H1 (cell line): ENCODE results near the gene NOL3. TPM values are rescaled to one million over a fixed set of nuclear protein-coding genes. Genes with fewer than 3 reads are reported as not detected.

ENCODE experiments used
- FOSL1 ChIP-seq: IDR thresholded peaks from 2 replicates; pipeline ENCODE4 v1.6.1; 2011; ENCODE audit warnings: mild to moderate bottlenecking, low read depth, low read length, moderate library complexity; ENCODE audit not compliant: insufficient read depth
- GTF2F1 ChIP-seq: IDR thresholded peaks from 2 replicates; pipeline ENCODE4 v1.6.1; 2012; ENCODE audit warnings: low read depth, low read length, improper control_type of control experiment, borderline replicate concordance
- PHF8 ChIP-seq: fragments of 200-600 bp; sonication (generic); conservative IDR thresholded peaks from 2 replicates; pipeline ENCODE4 v1.7.1; 2012; ENCODE audit warnings: low read depth, mild to moderate bottlenecking, inconsistent platforms, low read length, moderate library complexity
- TCF12 ChIP-seq: IDR thresholded peaks from 2 replicates; pipeline ENCODE4 v1.6.1; 2011; ENCODE audit warnings: low read depth, mild to moderate bottlenecking, low read length
- polyA plus RNA-seq, 7 experiments: library from polyadenylated mRNA; depleted of rRNA in 3 of 7; stranded (reverse) in 5 of 7; unstranded in 2 of 7; fragments of >200 nt in 5 of 7; fragments of 200-250 nt in 2 of 7; gene quantifications; 1 replicate in 5 of 7; 2 replicates in 1 of 7; 4 replicates in 1 of 7; pipeline versions ENCODE4 v1.2.1 to v1.2.3, GENCODE V29; 2011 to 2013; ENCODE audit warnings: missing spikeins in 2 of 7, mixed read lengths in 2 of 7
- total RNA-seq: library from RNA; stranded (reverse); fragmentation: NEBNext Ultra II Directional; extraction: Animal tissue kit (Norgen Biotek cat#: 25700); gene quantifications from 2 replicates; pipeline ENCODE4 v1.2.1, GENCODE V29; 2021
- TF ChIP-seq, protein P1 (sequence below): IDR thresholded peaks from 2 replicates; pipeline ENCODE4 v1.6.1; 2011; ENCODE audit warnings: low read depth, mild to moderate bottlenecking, low read length; ENCODE audit not compliant: insufficient read depth
- TF ChIP-seq, protein P2 (sequence below): fragments of 300-600 bp; sonication (generic); IDR thresholded peaks from 2 replicates; pipeline ENCODE4 v1.7.1; 2012; ENCODE audit warnings: low read length, moderate library complexity, mild to moderate bottlenecking, inconsistent platforms; ENCODE audit not compliant: insufficient replicate concordance

The NOL3 gene
- total and polyA plus RNA-seq, 2 of the 8 experiments (the other 6 are each of a cell fraction or from before 2014, with no cell fraction given), result 2.2 to 4.6 TPM

DNA sequence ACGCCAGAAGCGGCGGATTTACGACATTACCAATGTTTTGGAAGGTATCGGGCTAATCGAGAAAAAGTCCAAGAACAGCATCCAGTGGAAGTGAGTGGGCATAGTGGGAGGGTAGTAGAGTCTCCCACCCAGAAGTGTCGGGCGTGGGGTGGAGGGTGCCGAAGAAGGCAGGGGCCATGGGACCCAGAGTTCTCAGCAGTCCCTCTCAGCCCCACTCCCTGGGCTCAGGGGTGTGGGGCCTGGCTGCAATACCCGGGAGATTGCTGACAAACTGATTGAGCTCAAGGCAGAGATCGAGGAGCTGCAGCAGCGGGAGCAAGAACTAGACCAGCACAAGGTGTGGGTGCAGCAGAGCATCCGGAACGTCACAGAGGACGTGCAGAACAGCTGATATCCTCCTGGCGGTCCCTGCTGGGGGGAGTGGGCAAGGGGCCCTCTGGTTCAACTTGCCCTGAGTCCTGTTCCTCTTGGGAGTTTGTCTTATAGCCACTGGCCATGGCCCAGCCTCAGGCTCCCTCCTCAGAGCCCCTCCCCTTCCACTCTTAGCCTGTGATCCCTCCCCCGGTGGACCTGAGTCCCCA is 22.5 kb downstream of the NOL3 start (continued):
- TF ChIP-seq GTF2F1, result no peak
- TF ChIP-seq, protein P1, sequence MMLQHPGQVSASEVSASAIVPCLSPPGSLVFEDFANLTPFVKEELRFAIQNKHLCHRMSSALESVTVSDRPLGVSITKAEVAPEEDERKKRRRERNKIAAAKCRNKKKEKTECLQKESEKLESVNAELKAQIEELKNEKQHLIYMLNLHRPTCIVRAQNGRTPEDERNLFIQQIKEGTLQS, result no peak
- no peak for TF ChIP-seq TCF12
- TF ChIP-seq, protein P2, sequence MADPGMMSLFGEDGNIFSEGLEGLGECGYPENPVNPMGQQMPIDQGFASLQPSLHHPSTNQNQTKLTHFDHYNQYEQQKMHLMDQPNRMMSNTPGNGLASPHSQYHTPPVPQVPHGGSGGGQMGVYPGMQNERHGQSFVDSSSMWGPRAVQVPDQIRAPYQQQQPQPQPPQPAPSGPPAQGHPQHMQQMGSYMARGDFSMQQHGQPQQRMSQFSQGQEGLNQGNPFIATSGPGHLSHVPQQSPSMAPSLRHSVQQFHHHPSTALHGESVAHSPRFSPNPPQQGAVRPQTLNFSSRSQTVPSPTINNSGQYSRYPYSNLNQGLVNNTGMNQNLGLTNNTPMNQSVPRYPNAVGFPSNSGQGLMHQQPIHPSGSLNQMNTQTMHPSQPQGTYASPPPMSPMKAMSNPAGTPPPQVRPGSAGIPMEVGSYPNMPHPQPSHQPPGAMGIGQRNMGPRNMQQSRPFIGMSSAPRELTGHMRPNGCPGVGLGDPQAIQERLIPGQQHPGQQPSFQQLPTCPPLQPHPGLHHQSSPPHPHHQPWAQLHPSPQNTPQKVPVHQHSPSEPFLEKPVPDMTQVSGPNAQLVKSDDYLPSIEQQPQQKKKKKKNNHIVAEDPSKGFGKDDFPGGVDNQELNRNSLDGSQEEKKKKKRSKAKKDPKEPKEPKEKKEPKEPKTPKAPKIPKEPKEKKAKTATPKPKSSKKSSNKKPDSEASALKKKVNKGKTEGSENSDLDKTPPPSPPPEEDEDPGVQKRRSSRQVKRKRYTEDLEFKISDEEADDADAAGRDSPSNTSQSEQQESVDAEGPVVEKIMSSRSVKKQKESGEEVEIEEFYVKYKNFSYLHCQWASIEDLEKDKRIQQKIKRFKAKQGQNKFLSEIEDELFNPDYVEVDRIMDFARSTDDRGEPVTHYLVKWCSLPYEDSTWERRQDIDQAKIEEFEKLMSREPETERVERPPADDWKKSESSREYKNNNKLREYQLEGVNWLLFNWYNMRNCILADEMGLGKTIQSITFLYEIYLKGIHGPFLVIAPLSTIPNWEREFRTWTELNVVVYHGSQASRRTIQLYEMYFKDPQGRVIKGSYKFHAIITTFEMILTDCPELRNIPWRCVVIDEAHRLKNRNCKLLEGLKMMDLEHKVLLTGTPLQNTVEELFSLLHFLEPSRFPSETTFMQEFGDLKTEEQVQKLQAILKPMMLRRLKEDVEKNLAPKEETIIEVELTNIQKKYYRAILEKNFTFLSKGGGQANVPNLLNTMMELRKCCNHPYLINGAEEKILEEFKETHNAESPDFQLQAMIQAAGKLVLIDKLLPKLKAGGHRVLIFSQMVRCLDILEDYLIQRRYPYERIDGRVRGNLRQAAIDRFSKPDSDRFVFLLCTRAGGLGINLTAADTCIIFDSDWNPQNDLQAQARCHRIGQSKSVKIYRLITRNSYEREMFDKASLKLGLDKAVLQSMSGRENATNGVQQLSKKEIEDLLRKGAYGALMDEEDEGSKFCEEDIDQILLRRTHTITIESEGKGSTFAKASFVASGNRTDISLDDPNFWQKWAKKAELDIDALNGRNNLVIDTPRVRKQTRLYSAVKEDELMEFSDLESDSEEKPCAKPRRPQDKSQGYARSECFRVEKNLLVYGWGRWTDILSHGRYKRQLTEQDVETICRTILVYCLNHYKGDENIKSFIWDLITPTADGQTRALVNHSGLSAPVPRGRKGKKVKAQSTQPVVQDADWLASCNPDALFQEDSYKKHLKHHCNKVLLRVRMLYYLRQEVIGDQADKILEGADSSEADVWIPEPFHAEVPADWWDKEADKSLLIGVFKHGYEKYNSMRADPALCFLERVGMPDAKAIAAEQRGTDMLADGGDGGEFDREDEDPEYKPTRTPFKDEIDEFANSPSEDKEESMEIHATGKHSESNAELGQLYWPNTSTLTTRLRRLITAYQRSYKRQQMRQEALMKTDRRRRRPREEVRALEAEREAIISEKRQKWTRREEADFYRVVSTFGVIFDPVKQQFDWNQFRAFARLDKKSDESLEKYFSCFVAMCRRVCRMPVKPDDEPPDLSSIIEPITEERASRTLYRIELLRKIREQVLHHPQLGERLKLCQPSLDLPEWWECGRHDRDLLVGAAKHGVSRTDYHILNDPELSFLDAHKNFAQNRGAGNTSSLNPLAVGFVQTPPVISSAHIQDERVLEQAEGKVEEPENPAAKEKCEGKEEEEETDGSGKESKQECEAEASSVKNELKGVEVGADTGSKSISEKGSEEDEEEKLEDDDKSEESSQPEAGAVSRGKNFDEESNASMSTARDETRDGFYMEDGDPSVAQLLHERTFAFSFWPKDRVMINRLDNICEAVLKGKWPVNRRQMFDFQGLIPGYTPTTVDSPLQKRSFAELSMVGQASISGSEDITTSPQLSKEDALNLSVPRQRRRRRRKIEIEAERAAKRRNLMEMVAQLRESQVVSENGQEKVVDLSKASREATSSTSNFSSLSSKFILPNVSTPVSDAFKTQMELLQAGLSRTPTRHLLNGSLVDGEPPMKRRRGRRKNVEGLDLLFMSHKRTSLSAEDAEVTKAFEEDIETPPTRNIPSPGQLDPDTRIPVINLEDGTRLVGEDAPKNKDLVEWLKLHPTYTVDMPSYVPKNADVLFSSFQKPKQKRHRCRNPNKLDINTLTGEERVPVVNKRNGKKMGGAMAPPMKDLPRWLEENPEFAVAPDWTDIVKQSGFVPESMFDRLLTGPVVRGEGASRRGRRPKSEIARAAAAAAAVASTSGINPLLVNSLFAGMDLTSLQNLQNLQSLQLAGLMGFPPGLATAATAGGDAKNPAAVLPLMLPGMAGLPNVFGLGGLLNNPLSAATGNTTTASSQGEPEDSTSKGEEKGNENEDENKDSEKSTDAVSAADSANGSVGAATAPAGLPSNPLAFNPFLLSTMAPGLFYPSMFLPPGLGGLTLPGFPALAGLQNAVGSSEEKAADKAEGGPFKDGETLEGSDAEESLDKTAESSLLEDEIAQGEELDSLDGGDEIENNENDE, result no peak
- TF ChIP-seq FOSL1, result no peak
- TF ChIP-seq PHF8, result no peak
